GM21381 (cell line): Measurements from ENCODE around the gene MID1.

Source experiments
- ATAC-seq: cut with Tn5 transposase; IDR thresholded peaks from one replicate; pipeline ENCODE4 v1.9.1; 2021; ENCODE audit warnings: mild to moderate bottlenecking, moderate library complexity; ENCODE audit not compliant: unreplicated experiment

The MID1 gene

GRCh38 chrX:10579112-10580011, 41.0 kb downstream of the MID1 start:
- no peak for ATAC-seq

- no peak for ATAC-seq
Measured at GRCh38 chrX:10578527-10578926, 41.9 kb downstream of the MID1 start.

- no peak for ATAC-seq
Measured at GRCh38 chrX:10577853-10578252, 42.5 kb downstream of the MID1 start.

- ATAC-seq: no peak
Measured at GRCh38 chrX:10576777-10577447, 43.5 kb downstream of the MID1 start.

- no peak for ATAC-seq
Measured at GRCh38 chrX:10576186-10576585, 44.2 kb downstream of the MID1 start.

- ATAC-seq: no peak
Measured at GRCh38 chrX:10574663-10575062, 45.7 kb downstream of the MID1 start.

- no peak for ATAC-seq
Measured at GRCh38 chrX:10571260-10571659, 49.1 kb downstream of the MID1 start.

GRCh38 chrX:10570601-10571000, 49.8 kb downstream of the MID1 start:
- no peak for ATAC-seq

- no peak for ATAC-seq
Measured at GRCh38 chrX:10569946-10570345, 50.4 kb downstream of the MID1 start.

GRCh38 chrX:10568428-10568827, 52.0 kb downstream of the MID1 start:
- no peak for ATAC-seq

GRCh38 chrX:10567136-10567535, 53.2 kb downstream of the MID1 start:
- no peak for ATAC-seq

- ATAC-seq: no peak
Measured at GRCh38 chrX:10566716-10567097, 53.7 kb downstream of the MID1 start.

- no peak for ATAC-seq
Measured at GRCh38 chrX:10564484-10564883, 55.9 kb downstream of the MID1 start.

GRCh38 chrX:10557166-10557565, 63.2 kb downstream of the MID1 start:
- no peak for ATAC-seq

- no peak for ATAC-seq
Measured at GRCh38 chrX:10556405-10556804, 64.0 kb downstream of the MID1 start.

GRCh38 chrX:10555846-10556245, 64.5 kb downstream of the MID1 start:
- no peak for ATAC-seq

GRCh38 chrX:10554612-10555270, 65.6 kb downstream of the MID1 start:
- ATAC-seq: no peak

- no peak for ATAC-seq
Measured at GRCh38 chrX:10549280-10549679, 71.1 kb downstream of the MID1 start.

- ATAC-seq: no peak
Measured at GRCh38 chrX:10548688-10549087, 71.7 kb downstream of the MID1 start.

GRCh38 chrX:10545882-10546281, 74.5 kb downstream of the MID1 start:
- no peak for ATAC-seq

GRCh38 chrX:10542586-10542985, 77.8 kb downstream of the MID1 start:
- ATAC-seq: no peak

- no peak for ATAC-seq
Measured at GRCh38 chrX:10538831-10539230, 81.6 kb downstream of the MID1 start.
